ENCODE results near the gene PPP1R8.
"Not testable (repeated sequence)": the region's sequence is repeated elsewhere in the genome, so short reads cannot be mapped to it uniquely, and the experiment has no call there.

Gene PPP1R8

DNA sequence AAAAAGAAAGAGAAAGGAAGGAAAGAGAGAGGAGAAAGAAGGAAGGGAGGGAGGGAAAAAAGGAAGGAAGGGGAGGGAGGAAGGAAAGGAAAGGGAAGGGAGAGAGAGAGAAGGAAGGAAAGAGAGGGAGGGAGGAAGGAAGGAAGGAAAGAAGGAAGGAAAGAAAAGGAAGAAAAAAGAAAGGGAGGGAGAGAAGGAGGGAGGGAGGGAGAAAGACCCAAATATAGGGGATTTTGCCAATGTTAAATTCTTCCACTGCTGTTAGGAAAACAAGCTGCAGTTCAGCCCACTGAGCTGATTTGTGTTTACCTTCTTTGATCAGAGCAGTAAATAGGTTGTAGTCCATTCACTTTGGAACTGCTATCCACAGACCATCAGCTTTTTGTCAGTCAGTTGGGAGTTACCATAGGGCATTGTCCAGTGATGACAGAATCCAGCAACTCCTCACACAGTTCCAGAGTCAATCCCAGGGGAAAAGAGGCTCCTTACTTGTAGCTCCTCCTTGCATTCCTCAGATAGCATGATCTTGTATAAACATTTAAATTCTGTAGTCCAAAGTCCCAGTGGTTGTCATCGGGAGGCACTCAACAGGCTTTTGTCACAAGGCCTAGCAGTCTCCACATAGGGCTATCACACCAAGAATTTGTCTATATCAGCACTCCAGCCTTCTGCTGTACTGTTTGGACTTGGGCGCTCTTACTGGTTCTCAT is 13.5 kb upstream of the PPP1R8 start:
- DNase-seq (ENCODE audit: insufficient read length, low spot score) (no peak), FAIRE-seq (no peak)
- no peak for TF ChIP-seq POLR2A (IDR thresholded peaks at IDR 0.05; ENCODE audit: low read depth, low read length)

DNA sequence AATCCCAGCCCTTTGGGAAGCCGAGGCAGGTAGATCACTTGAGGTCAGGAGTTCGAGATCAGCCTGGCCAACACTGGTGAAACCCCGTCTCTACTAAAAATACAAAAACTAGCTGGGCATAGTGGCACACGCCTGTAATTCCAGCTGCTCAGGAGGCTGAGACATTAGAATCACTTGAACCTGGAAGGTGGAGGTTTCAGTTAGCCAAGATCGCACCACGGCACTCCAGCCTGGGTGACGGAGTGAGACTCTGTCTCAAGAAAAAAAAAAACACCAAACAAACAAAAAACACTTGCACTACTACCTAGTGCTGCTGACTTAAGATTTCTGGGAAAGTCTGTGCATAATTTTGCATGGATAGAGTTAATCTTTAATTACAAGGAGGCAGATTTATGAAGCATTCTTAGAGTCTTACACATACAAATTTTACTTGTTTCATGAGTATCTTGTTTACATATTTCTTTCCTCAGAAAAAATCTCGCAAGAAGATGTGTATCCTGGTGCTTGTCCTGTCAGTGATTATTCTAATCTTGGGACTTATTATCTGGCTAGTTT is 8.7 kb upstream of the PPP1R8 start:
- DNase-seq (ENCODE audit: insufficient read length, low spot score) (no peak), FAIRE-seq (no peak)
- no peak for TF ChIP-seq POLR2A (IDR thresholded peaks at IDR 0.05; ENCODE audit: low read depth, low read length)

DNA sequence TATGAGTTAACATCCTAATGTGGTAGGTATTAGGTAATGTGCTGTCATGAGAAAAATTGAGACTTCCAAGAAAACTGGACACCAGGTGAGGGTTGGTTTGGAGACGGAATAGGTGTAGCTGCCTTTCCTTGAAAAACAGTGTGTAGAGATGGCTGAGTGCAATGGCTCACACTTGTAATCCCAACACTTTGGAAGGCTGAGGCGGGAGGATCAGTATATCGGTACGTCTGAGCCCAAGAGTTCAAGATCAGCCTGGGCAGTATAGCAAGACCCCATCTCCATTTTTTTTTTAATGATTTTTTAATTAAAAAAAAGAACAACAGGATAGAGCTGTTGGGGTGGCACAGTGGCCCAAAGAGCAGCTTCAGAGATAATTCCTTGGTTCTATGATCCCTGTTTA is 6.8 kb upstream of the PPP1R8 start:
- DNase-seq (ENCODE audit: insufficient read length, low spot score) = no peak
- no peak for TF ChIP-seq POLR2A (IDR thresholded peaks at IDR 0.05; ENCODE audit: low read depth, low read length)
- FAIRE-seq = no peak

DNA sequence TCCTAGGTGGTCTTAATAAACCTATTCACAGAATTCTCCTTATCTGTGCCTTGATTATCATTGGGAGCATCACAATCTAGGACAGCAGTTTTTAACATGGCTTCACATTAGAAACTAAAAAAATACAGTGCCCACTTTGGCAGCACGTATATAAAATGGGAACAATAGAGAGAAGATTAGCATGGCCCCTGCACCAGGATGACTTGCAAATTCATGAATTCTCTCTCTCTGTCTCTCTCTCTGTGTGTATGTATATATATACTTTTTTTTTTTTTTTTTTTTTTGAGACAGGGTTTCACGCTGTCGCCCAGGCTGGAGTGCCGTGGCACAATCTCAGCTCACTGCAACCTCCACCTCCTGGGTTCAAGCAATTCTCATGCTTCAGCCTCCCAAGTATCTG is 6.2 kb upstream of the PPP1R8 start:
- no peak for TF ChIP-seq POLR2A (IDR thresholded peaks at IDR 0.05; ENCODE audit: low read depth, low read length)
- FAIRE-seq (no peak), DNase-seq (ENCODE audit: insufficient read length, low spot score) (no peak)

DNA sequence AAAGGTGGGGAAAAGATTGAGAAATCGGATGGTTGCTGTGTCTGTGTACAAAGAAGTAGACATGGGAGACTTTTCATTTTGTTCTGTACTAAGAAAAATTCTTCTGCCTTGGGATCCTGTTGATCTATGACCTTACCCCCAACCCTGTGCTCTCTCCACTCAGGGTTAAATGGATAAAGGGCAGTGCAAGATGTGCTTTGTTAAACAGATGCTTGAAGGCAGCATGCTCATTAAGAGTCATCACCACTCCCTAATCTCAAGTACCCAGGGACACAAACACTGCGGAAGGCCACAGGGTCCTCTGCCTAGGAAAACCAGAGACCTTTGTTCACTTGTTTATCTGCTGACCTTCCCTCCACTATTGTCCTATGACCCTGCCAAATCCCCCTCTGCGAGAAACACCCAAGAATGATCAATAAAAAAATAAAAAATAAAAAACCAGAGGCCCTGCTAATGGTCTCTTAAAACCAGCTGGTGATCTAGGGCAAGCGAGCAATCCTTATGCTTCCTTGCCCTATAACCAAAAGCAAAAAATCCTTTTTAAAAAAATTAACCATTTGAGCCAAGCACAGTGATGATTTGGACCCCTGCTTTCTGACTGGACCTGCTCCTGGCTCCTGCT is 1.1 kb upstream of the PPP1R8 start:
- FAIRE-seq = not testable (repeated sequence)

DNA sequence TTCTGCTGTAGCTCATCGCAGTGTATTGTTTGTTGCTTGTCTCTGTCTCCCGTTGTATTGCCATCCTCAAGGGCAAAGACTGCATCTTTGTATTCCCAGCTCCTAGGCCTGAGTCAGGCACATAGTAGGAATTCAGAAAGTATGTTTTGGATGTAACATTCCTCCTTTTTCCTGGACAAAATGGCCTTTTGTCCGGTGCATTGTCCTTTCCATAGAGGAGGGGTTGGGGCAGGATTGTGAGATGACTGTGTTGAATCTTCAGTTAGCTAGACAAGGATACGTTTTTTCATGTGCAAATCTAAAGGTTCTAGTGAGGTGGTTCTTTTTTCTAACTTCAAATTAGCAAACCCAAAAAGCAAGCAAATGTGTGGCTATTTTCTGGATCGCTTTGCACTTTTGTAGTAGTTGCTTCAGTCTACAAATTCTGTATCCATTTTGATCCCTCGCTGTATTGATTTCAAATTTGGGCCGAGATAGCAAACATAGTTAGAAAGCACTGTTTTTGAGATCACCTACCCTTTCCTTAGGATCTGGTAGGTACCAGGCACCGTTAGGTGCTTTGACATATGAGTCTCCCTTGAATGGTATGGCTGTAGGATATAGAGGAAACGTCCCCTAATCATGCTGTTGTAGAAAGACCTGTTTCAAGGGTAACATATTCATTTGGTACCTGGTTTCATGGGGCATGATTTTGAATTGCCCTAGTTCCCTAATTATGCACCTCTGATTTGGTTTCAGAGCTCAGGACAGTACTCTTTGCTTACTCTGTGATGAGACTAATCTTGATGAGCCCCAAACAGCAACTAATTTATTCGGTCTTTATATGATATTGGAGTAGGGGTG is 1.2 kb downstream of the PPP1R8 start:
- FAIRE-seq (no peak), DNase-seq (ENCODE audit: insufficient read length, low spot score) (no peak)
- TF ChIP-seq POLR2A (IDR thresholded peaks at IDR 0.05; ENCODE audit: low read depth, low read length) = no peak

More for the DNA sequence above, 1.1 kb upstream of the PPP1R8 start:
- not testable (repeated sequence) for DNase-seq (ENCODE audit: insufficient read length, low spot score)

DNA sequence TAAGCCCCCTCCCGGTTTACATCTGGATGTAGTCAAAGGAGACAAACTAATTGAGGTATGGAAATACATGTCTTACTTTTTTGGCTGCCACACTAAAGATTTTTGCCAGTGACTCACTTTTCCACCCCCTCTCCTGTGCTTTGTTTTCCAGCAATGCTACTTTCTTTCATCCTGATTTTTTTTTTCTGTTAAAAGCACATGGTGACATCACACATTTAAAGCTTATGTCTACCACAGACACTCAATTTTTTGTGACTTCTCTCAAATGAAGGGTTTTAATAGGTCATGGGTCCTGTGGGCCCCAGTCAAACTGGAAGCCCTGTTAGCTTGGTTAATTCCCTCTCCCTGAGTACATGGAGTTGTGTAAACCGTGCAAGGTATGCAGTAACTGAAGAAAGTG is 2.2 kb downstream of the PPP1R8 start:
- FAIRE-seq (no peak), DNase-seq (ENCODE audit: insufficient read length, low spot score) (no peak)
- TF ChIP-seq POLR2A (IDR thresholded peaks at IDR 0.05; ENCODE audit: low read depth, low read length) = no peak

DNA sequence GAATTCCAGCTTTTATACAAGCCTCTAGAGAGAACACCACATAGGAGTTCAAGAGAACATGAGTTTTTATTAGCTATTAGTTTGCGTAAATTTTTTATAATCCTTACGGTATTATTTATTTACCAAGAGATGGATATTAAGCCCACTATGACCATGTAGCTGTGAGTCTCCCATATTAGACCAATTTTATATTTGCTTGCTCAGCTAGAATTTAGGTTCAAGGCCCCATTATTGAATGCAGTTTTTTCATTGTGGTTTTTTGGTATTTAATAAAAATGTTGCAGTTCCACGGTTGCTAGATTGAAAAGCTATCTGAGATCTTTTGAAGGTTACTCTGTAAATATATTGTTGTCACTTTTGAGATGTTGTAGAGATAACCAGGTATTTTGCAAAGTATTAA is 2.9 kb downstream of the PPP1R8 start:
- no peak for TF ChIP-seq POLR2A (IDR thresholded peaks at IDR 0.05; ENCODE audit: low read depth, low read length)
- FAIRE-seq (no peak), DNase-seq (ENCODE audit: insufficient read length, low spot score) (no peak)

DNA sequence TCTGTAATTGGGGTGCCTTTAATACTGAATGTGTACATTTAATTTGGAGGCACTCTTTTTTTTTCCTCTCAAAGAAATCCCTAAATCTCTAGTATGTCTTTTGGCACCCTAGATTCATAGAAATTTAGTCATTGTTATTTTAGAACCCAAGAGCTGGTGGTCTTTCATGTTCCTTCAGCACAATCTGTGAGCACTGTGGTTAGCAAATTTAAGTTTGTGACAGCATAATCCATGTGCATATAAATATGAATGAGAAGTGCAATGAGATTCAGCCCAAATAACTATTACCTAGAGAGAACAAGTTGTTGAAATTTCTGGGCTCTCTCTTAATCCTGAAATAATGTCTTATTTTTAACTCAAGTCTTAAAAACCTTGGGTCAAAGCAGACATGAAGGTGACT is 4.5 kb downstream of the PPP1R8 start:
- DNase-seq (ENCODE audit: insufficient read length, low spot score) = no peak
- no peak for FAIRE-seq
- TF ChIP-seq POLR2A (IDR thresholded peaks at IDR 0.05; ENCODE audit: low read depth, low read length) = no peak

DNA sequence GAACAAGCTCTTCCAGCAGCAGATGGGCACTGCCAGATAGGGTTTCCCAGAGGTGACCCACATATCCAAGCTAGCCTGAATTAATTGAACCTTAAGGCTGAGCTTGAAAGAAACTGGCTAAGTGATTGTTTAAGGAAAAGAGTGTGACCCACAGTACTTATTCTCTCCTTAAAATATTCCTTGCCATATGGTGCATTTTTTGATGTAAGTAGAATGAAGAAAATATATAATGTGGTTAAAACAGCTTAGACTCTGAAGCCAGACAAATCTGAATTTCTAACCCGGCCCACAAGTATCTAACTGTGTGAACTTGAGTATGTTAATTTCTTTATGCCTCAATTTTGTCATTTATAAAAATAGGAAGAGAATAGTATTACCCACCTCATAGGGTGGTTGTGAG is 4.9 kb downstream of the PPP1R8 start:
- FAIRE-seq (no peak), DNase-seq (ENCODE audit: insufficient read length, low spot score) (no peak)
- TF ChIP-seq POLR2A (IDR thresholded peaks at IDR 0.05; ENCODE audit: low read depth, low read length) = no peak

DNA sequence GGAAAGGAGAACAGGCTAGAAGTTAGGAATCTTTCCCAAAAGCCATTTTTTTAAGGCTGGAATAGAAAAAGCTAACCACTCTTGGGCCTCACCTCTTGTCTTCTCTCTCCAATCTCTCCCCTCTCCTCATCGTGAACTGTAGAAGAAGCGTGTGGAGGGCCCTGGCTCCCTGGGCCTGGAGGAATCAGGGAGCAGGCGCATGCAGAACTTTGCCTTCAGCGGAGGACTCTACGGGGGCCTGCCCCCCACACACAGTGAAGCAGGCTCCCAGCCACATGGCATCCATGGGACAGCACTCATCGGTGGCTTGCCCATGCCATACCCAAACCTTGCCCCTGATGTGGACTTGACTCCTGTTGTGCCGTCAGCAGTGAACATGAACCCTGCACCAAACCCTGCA is 19.4 kb downstream of the PPP1R8 start:
- TF ChIP-seq POLR2A (IDR thresholded peaks at IDR 0.05; ENCODE audit: low read depth, low read length) = no peak
- no peak for DNase-seq (ENCODE audit: insufficient read length, low spot score)
- no peak for FAIRE-seq

DNA sequence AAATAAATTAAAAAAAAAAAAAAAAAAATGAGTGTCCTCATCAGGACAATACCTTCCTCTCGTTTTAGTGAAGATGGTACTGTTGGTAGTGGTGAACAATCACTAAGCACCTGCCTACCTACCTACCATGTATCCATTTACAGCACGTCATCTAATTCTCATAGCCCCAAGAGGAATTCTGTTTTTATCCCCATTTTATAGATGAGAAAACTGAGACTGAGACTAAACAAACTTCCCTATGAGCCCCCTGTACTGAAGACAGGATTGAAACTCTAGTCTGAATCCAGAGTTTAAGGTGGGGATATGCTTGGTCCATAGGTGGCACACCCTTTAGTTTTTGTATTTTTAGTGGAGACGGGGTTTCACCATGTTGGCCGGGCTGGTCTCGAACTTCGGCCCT is 24.5 kb downstream of the PPP1R8 start:
- TF ChIP-seq POLR2A (IDR thresholded peaks at IDR 0.05; ENCODE audit: low read depth, low read length) = no peak
- DNase-seq (ENCODE audit: insufficient read length, low spot score) (no peak), FAIRE-seq (no peak)

DNA sequence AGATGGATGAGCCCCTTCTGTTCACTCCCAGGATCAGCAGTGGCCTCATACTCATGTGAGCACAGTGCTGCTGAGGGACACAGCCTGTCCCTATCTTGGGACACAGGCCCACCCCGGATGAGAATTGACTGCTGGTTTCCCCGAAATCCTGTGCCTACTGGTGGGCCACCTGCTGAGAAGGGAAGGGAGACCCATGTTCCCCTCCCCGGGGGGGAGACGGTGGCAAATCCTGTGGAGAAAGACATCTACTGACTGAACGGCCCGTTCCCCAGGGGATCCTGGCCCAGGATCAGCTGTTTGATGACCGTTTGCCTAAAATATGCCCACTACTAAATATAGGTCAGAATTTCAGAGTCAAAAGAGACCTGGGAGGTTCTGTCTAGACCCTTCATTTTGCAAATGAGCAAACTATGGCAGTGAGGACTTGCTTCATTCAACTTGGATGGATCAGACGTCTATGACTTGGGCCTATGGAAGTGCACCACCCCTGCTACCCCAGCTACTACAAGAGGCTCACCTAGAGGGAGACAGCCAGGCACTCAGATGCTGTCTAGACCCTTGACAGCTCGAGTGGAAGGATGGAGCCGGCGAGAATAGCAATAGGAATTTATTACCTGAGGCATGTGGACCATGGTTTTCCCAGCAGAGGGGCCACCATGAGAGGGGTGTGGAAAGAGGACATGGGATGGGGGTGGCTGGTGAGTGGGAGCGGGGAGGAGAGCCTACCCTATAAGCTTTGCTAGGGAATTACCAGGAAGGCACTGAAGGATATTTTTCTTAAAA is 26.2 kb downstream of the PPP1R8 start:
- TF ChIP-seq POLR2A (IDR thresholded peaks at IDR 0.05; ENCODE audit: low read depth, low read length) = no peak
- DNase-seq (ENCODE audit: insufficient read length, low spot score) (no peak), FAIRE-seq (no peak)

DNA sequence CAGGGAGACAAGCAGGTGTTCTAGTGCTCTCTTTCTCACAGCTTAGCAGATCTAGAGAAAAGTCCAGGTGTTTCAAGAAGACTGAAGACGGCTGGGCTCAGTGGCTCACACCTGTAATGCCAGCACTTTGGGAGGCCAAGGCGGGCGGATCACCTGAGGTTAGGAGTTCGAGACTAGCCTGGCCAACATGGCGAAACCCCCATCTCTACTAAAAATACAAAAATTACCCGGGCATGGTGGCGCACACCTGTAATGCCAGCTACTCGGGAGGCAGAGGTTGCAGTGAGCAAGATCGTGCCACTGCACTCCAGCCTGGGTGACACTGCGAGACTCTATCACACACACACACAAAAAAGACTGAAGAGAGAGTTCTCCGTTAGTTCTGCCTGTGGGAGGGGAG is 27.0 kb downstream of the PPP1R8 start:
- not testable (repeated sequence) for FAIRE-seq; DNase-seq (ENCODE audit: insufficient read length, low spot score)

Measured in H54 (cell line).